NCI-H128 (cell line): ENCODE data around the gene PKMYT1.
A peak's percentile ranks its signal among the peaks of the same experiment; 100 is the strongest.

Experiments
- DNase-seq: peaks from one replicate; lab custom pipeline; 2025; ENCODE audit not compliant: unreplicated experiment; lab: John Stamatoyannopoulos, UW

PKMYT1 gene

DNA sequence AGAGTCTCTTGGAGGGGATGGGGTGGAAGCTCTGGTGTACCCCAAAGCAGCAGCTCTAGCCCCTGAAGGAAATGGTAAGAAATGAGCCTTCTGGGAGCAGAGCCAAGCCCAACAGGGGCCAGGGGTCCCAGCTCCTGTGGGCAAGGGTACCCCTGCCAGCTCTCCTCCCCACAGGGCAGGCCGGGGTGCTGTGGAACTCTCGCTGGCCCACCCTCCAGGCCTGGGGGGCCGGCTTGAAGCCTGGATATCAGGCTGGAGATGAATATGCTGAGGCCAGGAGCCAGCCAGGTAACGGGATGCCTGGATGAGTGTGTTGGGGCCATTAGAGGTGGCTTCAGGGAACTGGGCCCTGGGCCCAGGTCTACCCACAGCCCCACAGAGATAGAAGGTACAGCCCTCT, 20.3 kb upstream of the PKMYT1 start:
- no peak for DNase-seq

DNA sequence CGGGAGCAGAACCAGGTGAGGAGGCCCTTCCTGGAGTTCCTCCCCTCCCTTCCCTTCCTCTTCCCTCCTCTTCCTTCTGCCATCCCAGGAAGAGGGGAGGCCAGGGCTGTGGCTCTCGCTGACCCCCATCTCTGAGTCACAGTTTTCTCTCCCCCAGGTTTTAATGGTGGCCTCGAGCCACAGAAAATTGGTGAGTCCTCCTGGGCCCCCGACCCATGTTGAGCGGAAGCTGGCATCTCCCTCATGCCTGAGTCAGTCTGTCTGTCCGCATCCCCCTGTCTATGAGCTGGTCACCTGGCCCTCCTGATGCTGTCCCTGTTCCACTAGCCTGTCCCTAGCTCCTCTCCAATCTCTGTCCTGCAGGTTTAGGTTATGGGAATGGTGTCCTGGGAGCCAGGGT, 19.7 kb upstream of the PKMYT1 start:
- no peak for DNase-seq

DNA sequence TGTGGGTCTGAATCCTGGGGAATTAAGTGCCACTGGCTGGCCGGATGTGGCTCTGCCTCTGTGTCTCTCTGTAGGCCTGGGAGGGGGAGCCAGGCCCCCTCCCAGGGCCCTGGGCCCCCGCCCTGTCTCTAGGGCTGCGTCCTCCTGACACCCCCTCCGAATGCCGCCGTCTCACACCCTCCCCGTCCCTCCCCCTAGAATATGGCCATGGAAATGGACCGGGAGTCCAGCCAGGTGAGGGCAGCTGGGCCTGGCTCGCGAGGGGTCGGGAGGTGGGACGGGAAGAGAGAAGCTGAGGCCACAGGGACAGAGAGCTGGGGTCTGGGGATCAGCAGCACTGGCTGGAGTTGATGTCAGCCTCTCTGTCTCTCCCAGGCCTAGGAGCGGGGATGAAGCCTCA, 16.1 kb upstream of the PKMYT1 start:
- DNase-seq, result no peak

DNA sequence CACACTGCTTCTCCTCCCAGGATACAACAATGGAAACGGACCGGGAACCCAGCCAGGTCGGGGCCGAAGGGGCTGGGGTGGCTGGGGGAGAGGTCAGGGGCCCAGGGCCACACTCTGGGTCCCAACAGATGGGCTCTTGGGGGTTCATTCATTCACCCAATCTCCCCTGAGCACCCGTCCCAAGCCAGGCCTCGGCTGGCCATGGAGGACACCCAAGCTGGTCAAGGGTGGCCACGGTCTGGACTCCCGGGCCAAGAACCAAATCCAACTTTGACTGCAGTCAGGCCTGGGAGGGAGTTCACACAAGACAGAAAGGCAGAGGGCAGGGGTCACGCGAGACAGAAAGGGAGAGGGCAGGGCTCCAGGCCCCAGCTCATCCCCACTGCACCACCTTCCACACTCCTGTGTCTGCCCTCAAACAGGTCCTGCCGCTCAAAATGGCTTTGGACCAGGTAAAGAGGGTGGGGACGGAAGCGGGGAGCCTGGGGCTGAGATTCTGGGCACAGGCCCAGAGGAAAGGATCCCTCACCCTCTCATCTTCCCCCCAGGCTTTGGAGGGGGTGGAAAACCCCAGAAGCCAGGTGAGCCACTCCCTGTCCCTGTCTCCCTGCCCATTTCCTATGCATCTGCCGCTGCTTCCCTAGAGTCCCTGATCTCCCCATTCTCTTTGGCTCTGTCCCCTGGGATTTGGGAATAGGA, 12.3 kb upstream of the PKMYT1 start:
- no peak for DNase-seq

DNA sequence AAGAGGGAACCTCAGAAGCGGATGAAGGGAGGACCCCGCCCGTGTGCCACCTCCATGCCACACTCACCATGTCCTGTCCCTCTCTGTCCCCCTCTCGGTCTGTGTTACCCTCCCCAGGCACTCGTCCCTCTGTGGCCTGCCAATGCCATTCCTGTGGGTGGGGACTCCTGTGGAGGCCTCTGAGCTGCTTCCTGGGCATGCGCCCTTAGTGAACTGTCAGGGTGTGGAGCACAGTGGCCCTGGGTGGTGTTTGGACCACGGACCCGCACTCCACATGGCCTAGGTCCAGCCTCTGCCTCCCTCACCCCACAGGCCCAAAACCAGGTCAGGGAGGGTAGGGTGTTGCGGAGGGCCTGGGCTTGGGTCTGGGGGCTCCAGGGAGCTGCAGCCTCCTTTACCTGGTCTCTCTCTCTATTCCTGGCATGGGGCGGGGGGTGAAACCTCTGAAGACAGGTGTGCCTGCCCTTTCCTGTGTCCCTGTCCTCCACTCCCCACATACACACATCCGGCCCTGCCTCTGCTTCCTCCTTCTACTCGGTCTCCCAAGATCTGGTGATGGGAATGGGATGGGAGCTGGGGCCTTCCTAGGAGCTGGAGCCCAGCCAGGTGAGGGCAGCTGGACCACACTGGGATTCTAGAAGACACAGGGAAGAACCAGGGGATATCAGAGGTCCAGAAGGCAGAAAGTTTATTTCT, 11.5 kb upstream of the PKMYT1 start:
- DNase-seq, result no peak

DNA sequence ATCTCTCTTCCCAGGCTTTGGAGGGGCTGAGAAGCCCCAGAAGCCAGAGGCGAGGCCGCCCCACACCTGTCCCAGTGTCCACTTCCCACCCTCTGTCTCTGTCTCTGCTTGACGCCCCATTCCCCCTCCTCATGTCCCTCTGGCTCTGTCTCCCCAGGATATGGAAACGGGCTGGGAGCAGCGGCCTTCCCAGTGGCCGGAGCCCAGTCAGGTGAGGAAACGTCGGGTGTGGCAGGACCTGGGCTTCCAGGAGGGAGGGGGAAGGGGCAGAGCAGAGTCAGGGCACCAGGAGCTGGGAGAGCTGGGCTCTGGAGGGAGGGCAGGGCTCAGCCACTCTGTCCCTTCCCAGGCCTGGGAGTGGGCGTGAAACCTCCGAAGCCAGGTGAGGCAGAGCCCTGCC, 10.6 kb upstream of the PKMYT1 start:
- no peak for DNase-seq

DNA sequence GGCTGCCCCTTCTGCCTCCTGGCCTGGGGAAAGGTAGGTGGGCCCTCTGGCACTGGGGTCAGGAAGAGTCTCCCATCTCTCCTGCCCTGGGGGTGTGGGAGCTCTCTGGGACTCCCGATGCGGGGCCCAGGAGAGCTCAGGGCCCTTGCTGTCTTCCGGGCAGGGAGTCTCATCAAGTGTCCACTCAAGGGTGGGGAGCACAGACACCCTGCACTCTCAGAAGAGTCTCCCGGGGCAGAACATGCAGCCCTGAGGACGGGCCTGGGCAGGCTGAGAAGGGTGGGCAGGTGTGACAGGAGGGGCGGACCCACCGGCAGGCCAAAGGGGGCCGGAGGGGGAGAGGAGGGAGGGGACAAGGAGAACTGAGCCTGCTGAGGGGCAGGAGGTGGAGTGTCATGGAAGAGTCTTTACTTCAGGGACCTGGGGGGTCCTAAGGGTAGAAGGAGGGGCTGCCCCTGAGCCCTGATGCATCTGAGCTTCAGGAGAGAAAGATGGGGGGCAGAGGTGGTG, 8.4 kb upstream of the PKMYT1 start:
- DNase-seq, result no peak

DNA sequence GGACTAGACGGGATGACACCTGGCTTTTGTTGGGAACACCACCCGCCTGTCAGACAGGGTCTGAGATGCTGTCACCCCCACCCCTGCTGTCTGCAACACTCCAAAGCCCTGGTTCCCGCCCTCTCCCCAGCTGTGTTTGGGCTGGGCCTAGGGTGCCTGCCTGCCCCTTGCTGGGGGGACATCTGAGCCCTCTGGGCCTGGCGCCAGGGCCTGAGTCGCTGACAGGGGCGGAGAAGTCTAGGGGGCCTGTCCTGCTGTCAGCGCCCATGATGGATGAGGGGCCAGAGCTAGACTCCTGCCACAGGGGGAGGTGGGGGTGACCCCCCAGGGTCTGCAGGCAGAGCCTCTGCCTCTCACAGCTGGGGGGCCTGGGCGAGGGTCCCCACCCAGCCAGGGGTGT, 7.6 kb upstream of the PKMYT1 start:
- DNase-seq, result no peak

DNA sequence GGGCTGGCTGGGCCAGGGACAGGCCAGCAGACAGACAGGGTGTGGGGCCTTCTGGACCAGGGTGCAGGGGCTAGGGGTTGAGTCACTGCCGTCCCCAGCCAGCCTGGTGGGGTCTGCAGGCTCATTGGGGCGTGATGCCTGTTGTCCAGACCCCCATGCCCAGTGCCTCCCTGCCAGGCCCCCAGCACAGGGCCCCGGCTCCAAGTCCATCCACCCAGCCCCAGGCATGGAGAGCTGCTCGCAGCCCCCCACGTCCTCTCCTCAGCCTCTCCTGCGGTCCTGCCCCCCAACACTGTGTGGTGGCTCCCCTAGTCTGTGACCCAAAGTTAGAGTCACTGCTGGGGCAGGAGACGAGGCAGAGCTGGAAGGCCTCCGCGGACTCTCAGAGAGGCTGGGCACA, 7.0 kb upstream of the PKMYT1 start:
- DNase-seq, result no peak

DNA sequence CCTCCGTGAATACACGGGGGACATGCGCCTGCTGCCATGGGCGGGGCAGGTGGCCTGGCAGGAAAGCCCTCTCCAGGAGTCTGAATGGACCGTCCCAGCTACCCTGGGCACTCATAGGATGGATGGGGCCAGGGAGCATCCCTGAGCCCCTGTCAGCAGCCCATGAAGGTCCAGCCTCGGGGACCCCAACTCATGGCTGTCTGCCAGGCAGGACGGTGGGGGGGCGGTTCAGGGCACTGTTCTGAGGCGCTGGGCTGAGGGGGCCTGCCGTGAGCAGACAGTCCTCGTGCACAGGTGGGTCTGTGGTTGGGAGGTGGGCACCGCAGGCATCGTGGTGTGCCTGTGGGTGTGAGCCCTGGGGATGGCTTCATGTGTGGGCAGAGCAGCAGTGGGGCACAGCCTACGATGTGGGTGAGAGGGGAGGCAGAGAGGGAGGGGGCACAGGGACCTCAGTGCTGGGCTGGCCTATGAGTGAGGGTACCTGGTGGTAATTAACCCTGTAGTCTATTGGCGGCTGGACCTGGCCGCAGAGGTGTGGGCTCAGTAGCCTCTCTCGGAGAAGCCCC, 6.5 kb upstream of the PKMYT1 start:
- no peak for DNase-seq

DNA sequence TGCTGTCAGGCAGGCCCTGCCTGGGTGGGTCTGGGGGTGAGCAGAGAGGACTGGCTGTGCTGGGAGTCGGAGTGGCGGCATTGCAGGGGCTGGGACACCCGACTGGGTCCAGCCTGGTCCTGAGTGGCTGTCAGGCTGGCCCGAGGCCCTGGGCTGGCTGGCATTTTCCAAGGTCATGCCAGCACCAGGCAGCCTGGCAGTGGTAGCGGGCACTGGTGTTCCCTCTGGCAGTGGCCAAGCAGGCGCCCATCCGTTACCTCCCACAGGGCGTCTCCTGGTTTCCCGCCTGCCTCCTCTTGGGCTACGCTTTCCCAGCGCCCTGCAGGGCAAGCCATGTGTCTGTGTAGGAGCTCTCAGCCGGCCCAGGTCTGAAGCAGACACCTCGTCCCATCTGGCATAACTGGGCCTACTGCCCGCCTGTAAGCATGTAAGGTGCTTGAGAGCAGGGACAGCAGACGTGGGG, 5.7 kb upstream of the PKMYT1 start:
- no peak for DNase-seq

DNA sequence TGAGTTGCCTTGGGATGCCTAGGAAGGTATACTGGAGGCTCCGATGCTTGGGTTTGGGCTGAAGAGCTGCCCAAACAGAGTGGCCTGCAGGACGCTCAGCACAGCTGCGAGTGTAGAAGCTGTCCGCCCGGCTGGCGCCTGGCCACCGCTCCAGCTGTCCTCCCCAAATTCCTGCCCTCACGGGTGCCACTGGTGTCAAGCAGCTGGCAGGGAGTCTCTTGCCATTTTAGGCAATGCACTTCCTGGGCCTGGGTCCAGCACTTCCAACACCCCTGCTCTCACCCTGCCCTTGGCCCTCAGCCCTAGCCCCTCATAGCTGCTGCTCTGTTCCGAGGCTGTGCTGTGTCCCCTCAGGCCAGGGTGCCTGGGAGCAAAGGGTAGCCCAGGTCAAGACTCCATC, 5.2 kb upstream of the PKMYT1 start:
- DNase-seq, result no peak

DNA sequence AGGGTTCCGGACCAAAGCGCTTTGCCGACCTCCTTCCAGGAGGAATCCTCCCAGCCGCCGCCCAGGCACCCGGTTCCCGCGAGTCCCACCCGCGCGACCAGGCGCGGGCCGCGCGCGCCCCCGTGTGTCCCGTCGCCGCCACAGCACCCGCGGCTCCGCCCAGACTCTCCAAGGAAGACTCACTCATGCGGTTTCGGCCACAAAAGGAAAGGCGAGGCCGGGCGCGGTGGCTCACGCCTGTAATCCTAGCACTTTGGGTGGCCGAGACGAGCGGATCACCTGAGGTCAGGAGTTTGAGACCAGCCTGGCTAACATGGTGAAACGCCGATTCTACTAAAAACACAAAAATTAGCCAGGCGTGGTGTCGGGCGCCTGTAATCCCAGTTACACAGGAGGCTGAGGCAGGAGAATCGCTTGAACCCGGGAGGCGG, 3.5 kb upstream of the PKMYT1 start:
- DNase-seq, result peak; percentile 51

DNA sequence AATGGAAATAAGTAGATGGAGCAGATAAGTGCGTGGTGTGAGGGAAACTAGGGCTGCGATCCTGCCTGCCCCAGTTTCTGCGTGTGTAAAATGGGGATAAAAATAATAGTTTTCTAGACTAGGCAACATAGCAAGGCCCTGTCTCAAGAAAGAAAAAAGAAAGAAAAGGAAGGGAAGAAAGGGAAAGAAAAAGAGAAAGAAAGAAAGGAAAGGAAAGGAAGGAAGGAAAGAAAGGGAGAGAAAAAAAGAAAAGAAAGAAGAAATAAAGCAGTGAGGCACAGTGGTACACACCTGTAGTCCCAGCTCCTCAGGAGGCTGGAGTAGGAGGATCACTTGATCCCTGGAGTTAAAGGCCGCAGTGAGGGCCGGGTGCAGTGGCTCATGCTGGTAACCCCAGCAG, 2.2 kb upstream of the PKMYT1 start:
- DNase-seq, result no peak

DNA sequence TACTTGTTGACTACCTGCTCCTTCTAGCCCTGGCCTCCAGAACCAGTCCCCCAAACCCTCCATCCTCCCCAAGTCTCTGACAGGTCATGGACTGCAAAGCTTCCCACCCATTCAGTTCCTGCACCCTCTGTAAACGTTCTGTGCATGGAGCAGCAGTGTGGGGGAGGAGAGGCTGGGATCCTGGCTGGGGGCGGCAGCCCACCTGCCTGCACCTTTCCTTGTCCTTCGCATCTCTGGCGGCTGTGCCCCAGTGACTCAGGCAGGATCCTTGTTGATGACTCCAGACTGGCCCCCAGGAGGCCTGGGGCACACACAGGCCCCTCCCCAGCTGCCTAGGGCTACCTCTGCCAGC, 1.6 kb upstream of the PKMYT1 start:
- no peak for DNase-seq

DNA sequence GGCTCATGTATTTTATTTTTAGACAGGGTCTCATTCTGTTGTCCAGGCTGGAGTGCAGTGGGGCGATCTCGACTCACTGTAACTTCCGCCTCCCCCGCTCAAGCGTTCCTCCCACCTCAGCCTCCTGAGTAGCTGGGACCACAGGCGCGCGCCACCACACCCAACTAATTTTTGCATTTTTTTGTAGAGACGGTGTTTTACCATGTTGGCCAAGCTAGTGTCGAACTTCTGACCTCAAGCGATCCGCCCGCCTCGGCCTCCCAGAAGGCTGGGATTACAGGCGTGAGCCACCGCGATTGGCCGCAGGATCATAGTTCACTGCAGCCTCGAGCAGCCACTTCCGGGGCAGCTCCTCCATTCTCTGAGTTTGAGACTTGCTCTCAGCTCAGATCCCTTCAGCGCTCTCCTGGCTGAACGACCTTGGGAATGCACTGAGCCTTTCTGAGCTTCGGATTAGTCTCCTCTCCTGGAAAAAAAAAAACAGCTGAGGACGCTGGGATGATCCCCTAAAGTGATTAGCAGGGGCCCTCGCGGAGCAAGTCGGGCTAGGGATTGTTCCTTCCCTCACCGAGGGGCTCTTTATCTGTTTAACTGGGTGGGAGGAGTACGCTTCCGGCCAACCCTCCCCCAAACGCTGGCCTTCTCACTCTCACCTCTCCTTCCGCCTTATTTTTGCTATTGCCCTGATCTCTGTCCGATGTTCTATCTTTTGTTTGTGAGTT, 1.1 kb upstream of the PKMYT1 start:
- no peak for DNase-seq

DNA sequence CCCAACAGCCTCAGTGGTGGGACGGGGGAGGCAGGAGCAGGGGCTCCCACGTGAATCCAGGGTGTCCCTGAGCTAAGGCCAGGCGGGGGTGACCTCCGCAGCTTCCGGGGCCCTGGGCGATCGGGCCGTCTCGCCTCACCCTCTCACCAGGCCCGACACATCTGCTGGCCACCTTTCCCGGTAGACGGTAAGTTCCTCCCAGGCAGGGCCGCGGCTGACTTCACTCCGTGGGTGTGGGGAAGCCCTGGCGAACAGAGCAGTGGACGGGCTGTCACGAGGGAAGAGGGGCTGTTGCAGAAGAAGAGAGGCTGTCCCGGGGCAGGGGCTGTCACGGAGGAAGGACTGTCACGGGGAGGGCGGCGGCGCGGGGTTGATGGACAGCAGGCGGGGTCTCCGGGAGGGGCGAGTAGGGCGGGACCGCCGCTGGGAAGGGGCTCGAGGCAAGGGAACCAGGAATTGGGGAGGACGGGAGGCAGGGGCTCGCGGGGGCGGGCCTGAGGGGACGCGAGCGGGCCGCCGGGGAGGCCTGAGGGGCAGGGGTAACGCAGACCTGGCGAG, 498 bp downstream of the PKMYT1 start:
- no peak for DNase-seq

DNA sequence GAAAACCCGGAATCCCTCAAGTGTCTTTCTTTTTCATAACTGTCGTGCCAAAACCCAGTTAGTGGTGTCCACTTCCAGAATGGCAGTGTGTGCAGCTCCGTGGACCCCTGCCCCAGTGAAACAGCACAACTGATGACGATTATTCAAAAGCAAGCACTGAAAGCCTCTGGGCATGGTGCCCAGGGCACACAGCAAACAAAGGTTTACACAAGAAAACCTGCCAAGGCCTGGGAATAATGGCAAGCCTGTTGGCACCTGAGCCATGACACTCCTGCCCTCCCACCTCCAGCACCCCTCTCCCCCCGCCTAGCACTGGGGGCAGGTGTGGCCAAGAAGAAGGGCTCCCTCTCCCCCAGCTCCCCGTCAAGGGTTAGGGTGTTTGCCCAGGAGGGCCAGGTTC, 2.8 kb downstream of the PKMYT1 start:
- DNase-seq, result peak; percentile 28

DNA sequence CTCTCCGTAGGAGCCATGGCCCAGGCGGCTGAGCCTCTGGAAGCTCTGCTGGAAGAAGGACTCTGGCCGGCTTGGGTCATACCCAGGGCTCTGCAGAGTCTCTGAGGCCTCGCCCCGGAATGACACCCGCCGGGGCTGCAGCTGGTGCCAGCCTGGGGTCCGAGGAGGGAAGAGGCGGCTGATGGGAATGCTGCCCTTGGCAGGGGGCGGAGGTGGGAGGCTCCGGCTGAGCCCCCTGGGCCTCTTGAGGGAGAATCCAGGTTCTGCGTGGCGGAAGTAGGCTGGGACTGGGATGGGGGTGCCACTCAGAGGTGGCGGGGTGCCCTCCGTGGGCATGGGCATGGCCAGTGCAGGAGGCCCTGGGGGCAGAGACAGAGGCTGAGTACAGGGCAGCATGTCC, 3.6 kb downstream of the PKMYT1 start:
- no peak for DNase-seq

DNA sequence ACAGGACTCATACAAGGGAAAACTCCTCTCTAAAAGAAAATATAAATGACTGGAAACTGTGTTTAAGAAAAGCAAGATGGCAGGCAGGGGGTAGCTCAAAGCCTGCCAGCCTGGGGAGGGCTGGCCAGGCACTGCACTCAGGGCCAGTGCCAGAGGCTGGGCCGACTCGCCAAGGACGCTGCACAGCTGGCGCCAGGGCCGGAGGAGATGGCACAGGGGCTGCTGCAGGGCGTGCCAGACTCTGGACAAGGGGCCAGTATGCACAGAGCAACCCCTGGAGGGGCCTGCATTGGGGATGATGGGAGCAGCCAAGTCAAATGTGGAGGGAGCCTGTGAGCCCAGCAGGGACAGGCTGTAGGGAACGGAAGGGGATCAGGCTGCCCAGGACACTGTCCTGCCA, 4.0 kb downstream of the PKMYT1 start:
- DNase-seq, result no peak

DNA sequence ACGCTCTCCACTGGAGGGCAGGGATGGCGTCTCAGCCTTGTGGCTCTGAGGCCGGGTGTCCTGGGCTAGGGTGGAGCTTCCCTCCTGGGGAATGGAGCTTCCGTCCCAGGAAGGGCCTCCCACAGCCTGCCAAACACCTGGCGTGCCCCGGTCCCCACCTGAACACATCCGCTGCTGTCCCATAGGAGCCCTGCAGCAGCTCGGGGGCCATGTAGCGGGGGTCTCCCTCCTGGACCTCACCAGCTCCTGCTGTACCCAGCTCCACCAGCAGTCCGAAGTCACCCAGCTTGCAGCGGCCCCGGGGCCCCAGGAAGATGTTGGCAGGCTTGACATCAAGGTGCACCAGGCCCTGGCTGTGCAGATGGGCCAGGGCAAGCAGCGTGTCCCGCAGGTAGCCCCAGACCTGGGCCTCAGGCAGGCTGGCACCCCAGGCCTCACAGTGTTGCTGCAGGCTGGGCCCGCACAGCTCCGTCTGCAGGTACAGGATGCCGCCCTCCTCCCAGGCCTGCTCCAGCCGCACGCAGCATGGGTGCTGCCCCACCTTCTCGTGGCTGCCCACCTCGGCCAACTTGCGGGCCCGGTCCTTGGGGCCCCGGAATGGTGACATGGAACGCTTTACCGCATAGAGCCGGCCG, 5.0 kb downstream of the PKMYT1 start:
- no peak for DNase-seq
